PC-3 (cell line): Measurements from ENCODE around the gene ST7. TPM values are rescaled to one million over a fixed set of nuclear protein-coding genes. Genes with fewer than 3 reads are reported as not detected.
A peak's percentile ranks its signal among the peaks of the same experiment; 100 is the strongest.

Experiments used
- ATAC-seq: fragments of 200-7000 bp; cut with Tn5 transposase; 2 replicates; pipeline ENCODE4 v1.9.1; 2020; ENCODE audit warnings: mild to moderate bottlenecking, moderate library complexity
- BruUV-seq: library from RNA; stranded (reverse); fragments of 400-500 nt; replicated peaks from 2 replicates; lab custom pipeline; 2021; lab: Mats Ljungman, UMichigan
- CTCF ChIA-PET: fragments of 300-600 bp; sonication (Branson Sonifier 250); formaldehyde crosslinking; loops from one replicate; lab custom pipeline; 2022; ENCODE audit warnings: antibody characterized with exemption; lab: Charles Lee
- POLR2A ChIA-PET: fragments of 300-600 bp; sonication (Branson Sonifier 250); formaldehyde crosslinking; loops from one replicate; lab custom pipeline; 2022; ENCODE audit warnings: antibody characterized with exemption; ENCODE audit not compliant: unreplicated experiment; lab: Charles Lee
- DNase-seq: peaks from one replicate; pipeline ENCODE4 v3.0.0-alpha.2; 2015
- H2AFZ ChIP-seq: fragments of 300-600 bp; sonication (generic); 2 replicates; pipeline ENCODE4 v1.6.0; 2016; ENCODE audit warnings: antibody characterized with exemption, low read length
- H3F3A ChIP-seq: fragments of 300-600 bp; sonication (generic); one replicate; pipeline ENCODE4 v1.6.0; 2017; ENCODE audit warnings: antibody characterized with exemption, low read length, control low read depth, mild to moderate bottlenecking; ENCODE audit not compliant: unreplicated experiment
- H3K27ac ChIP-seq: fragments of 300-600 bp; sonication (generic); 2 replicates; pipeline ENCODE4 v1.5.1; 2016; ENCODE audit warnings: mild to moderate bottlenecking, low read length
- H3K27me3 ChIP-seq: fragments of 300-600 bp; sonication (generic); 2 replicates; pipeline ENCODE4 v1.6.1; 2016; ENCODE audit warnings: low read length, mixed read lengths
- H3K36me3 ChIP-seq: fragments of 300-600 bp; sonication (generic); 2 replicates; pipeline ENCODE4 v1.6.1; 2016; ENCODE audit warnings: low read depth, mixed run types, low read length, mixed read lengths
- H3K4me1 ChIP-seq: fragments of 300-600 bp; sonication (generic); 2 replicates; pipeline ENCODE4 v1.5.1; 2016; ENCODE audit warnings: low read length; ENCODE audit not compliant: insufficient read depth
- H3K4me2 ChIP-seq: fragments of 300-600 bp; sonication (generic); 2 replicates; pipeline ENCODE4 v1.6.0; 2016; ENCODE audit warnings: low read length
- H3K4me3 ChIP-seq: fragments of 300-600 bp; sonication (generic); 2 replicates; pipeline ENCODE4 v1.5.1; 2016; ENCODE audit warnings: mild to moderate bottlenecking, low read length, mixed read lengths
- H3K79me2 ChIP-seq: fragments of 300-600 bp; sonication (generic); 2 replicates; pipeline ENCODE4 v1.6.1; 2017; ENCODE audit warnings: low read length, mixed read lengths
- H3K9ac ChIP-seq: fragments of 300-600 bp; sonication (generic); 2 replicates; pipeline ENCODE4 v1.6.0; 2016; ENCODE audit warnings: mild to moderate bottlenecking, low read length
- H3K9me2 ChIP-seq: fragments of 300-600 bp; sonication (generic); replicated peaks from 2 replicates; pipeline ENCODE4 v1.6.1; 2016; ENCODE audit warnings: mixed run types, low read length, mixed read lengths
- H3K9me3 ChIP-seq: fragments of 300-600 bp; sonication (generic); 2 replicates; pipeline ENCODE4 v1.6.1; 2016; ENCODE audit warnings: low read length, mixed read lengths
- H4K20me1 ChIP-seq: fragments of 300-600 bp; sonication (generic); 2 replicates; pipeline ENCODE4 v1.6.1; 2016; ENCODE audit warnings: low read length, mixed read lengths
- CTCF ChIP-seq: fragments of 300-600 bp; sonication (generic); conservative IDR thresholded peaks from 2 replicates; pipeline ENCODE4 v1.5.1; 2017; ENCODE audit warnings: antibody characterized with exemption, low read depth, mild to moderate bottlenecking, low read length
- EZH2 ChIP-seq: fragments of 300-600 bp; sonication (generic); IDR thresholded peaks from one replicate; pipeline ENCODE4 v1.6.1; 2017; ENCODE audit warnings: antibody characterized with exemption, mild to moderate bottlenecking, low read length; ENCODE audit not compliant: unreplicated experiment
- EZH2phosphoT487 ChIP-seq: fragments of 300-600 bp; sonication (generic); IDR thresholded peaks from 2 replicates; pipeline ENCODE4 v1.6.1; 2018; ENCODE audit warnings: mild to moderate bottlenecking, antibody characterized with exemption, low read length, borderline replicate concordance
- intact Hi-C: fragments of 100-400 bp; cut with micrococcal nuclease; formaldehyde crosslinking; loops from 2 replicates; pipeline ENCODE4 v1.9.0; 2023
- total RNA-seq: library from RNA; depleted of rRNA; stranded (reverse); fragments of >200 nt; gene quantifications from 2 replicates; pipeline ENCODE4 v1.2.3, GENCODE V29; 2014

ST7 gene
- total RNA-seq, 1 experiment from 2014 or later: 19.7 TPM

- H4K20me1 ChIP-seq: no peaks in the 10 kb centered on the region
- no peaks in the 10 kb centered on the region for H3K9me3 ChIP-seq
- peak overlapping the region; percentile 59 for H3K4me3 ChIP-seq
- H2AFZ ChIP-seq: 0 out of 2 replicates have a peak overlapping the region, but pooled peaks have one; percentile 27
- TSS peak; percentile 90 for BruUV-seq
- H3K27ac ChIP-seq: peak overlapping the region; percentile 98
- H3K9ac ChIP-seq: peak overlapping the region; percentile 89
- intact Hi-C loops: loop anchor here (1.0 to 2.0 kb wide), 2 partner anchors 51 to 138 kb away; no protein-coding TSS in a partner anchor
- POLR2A ChIA-PET: interaction anchor here (0.5 kb wide), 1 partner anchor 1058 kb away, joined by 7 read pairs; no protein-coding TSS in a partner anchor
- no peaks in the 10 kb centered on the region for H3K9me2 ChIP-seq
- H3F3A ChIP-seq: peaks cover 4% of the 10 kb centered on the region
- no peaks in the 10 kb centered on the region for H3K79me2 ChIP-seq
- H3K4me1 ChIP-seq: peaks cover 26% of the 10 kb centered on the region
- CTCF ChIA-PET: no interaction called here
- H3K27me3 ChIP-seq: no peaks in the 10 kb centered on the region
- H3K36me3 ChIP-seq: no peaks in the 10 kb centered on the region
- peak overlapping the region; percentile 90 for H3K4me2 ChIP-seq
- no peak for TF ChIP-seq EZH2
- no peak for TF ChIP-seq CTCF
- TF ChIP-seq EZH2phosphoT487: no peak
- ATAC-seq: peak; percentile 80
- peak; percentile 88 for DNase-seq
These were observed 316.6 kb downstream of the ST7 start for GRCh38 chr7:117269886-117270285.

DNA sequence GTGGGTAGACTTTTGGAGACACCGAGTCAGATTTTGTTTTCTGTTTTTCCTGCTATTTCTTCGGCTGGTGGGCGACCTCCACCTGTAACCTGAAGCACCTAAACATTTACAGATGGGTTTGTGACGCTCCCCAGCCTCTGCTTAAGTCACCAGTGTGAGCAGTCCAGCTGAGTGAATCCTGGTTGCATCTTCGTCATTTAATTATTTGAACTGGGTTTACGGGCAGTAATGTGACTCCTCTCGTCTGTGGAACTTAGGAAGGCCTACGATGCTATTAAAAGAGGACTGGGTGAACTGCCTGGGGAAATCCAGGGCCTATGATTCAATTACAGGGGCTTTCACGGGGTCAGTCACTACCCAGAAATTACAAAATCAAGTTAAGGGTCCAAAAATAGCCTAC, 317.1 kb downstream of the ST7 start:
- Histone ChIP-seq H3K27ac (peak overlapping the region; percentile 98), H3K4me2 (peak overlapping the region; percentile 90), H3K79me2 (no peaks in the 10 kb centered on the region), H3K4me3 (peak overlapping the region; percentile 59), H3F3A (peaks cover 4% of the 10 kb centered on the region), H3K9me2 (no peaks in the 10 kb centered on the region), H3K4me1 (peaks cover 26% of the 10 kb centered on the region), H3K9ac (peak overlapping the region; percentile 89), H3K9me3 (no peaks in the 10 kb centered on the region), H4K20me1 (no peaks in the 10 kb centered on the region), H3K27me3 (no peaks in the 10 kb centered on the region), H3K36me3 (no peaks in the 10 kb centered on the region), H2AFZ (peak overlapping the region; percentile 27; the same call in 1 of the 2 replicates)
- peak; percentile 81 for ATAC-seq
- POLR2A ChIA-PET: interaction anchor here (0.5 kb wide), 1 partner anchor 1058 kb away, joined by 7 read pairs; no protein-coding TSS in a partner anchor
- BruUV-seq: TSS peak; percentile 81
- peak; percentile 81 for DNase-seq
- CTCF ChIA-PET: no interaction called here
- intact Hi-C loops: loop anchor here (1.0 to 2.0 kb wide), 2 partner anchors 52 to 138 kb away; no protein-coding TSS in a partner anchor
- TF ChIP-seq EZH2phosphoT487: no peak
- no peak for TF ChIP-seq CTCF
- no peak for TF ChIP-seq EZH2

GRCh38 chr7:117271566-117271965, 318.3 kb downstream of the ST7 start:
- TF ChIP-seq EZH2 (no peak), CTCF (no peak)
- no TSS peak for BruUV-seq
- Histone ChIP-seq H2AFZ (no peak overlapping the region), H3K9ac (peak overlapping the region; percentile 89; the same call in 1 of the 2 replicates), H3K4me2 (no peak overlapping the region), H3K36me3 (no peaks in the 10 kb centered on the region), H3F3A (peaks cover 4% of the 10 kb centered on the region), H3K79me2 (no peaks in the 10 kb centered on the region), H3K4me1 (peaks cover 26% of the 10 kb centered on the region), H3K9me3 (no peaks in the 10 kb centered on the region), H3K27ac (peak overlapping the region; percentile 98), H3K4me3 (no peak overlapping the region), H4K20me1 (no peaks in the 10 kb centered on the region), H3K9me2 (no peaks in the 10 kb centered on the region), H3K27me3 (no peaks in the 10 kb centered on the region)
- ChIA-PET CTCF (no interaction called here), POLR2A (no interaction called here)
- intact Hi-C loops: loop anchor here (2.0 kb wide), 1 partner anchor 53 kb away; no protein-coding TSS in a partner anchor
- DNase-seq (no peak), ATAC-seq (no peak)
